ENCODE results near the gene ASB1. TPM values are rescaled to one million over a fixed set of nuclear protein-coding genes. Genes with fewer than 3 reads are reported as not detected.

Gene ASB1
- total RNA-seq, 2 experiments from 2014 or later: 14.3 to 19.6 TPM

- Mint-ChIP-seq H3K36me3 (ENCODE audit: low read depth) (peaks cover 93% of the 10 kb centered on the region), H3K27me3 (no peaks in the 10 kb centered on the region), H3K4me1 (ENCODE audit: low read depth) (no peaks in the 10 kb centered on the region), H3K9me3 (no peaks in the 10 kb centered on the region), H3K27ac (no peak overlapping the region), H3K4me3 (no peak overlapping the region)
- Histone ChIP-seq H3K27me3 (ENCODE audit: control insufficient read depth in 1 of 2, insufficient read depth in 2 of 2, low read length in 2 of 2) (no peaks in the 10 kb centered on the region), H3K9me3 (ENCODE audit: control insufficient read depth in 1 of 2, insufficient read depth in 1 of 2, low read length in 2 of 2) (no peaks in the 10 kb centered on the region), H3K4me1 (ENCODE audit: insufficient read depth, low read length) (no peaks in the 10 kb centered on the region), H3K27ac (ENCODE audit: low read depth in 1 of 2, low read length in 2 of 2) (no peak overlapping the region), H3K4me3 (ENCODE audit: low read length) (no peak overlapping the region), H3K36me3 (ENCODE audit: insufficient read depth, low read length) (peaks cover 80% of the 10 kb centered on the region)
- ATAC-seq (ENCODE audit: poor library complexity) (no peak), DNase-seq (no peak)
- intact Hi-C loops (cut with DNase I, micrococcal nuclease): no loop called here
- TF ChIP-seq CTCF (IDR thresholded peaks at IDR 0.05): no peak
- ChIA-PET CTCF (no interaction called here), POLR2A (no interaction called here)
Observed at GRCh38 chr2:238448031-238448955, 21.6 kb downstream of the ASB1 start.

- TF ChIP-seq CTCF (IDR thresholded peaks at IDR 0.05): no peak
- ChIA-PET POLR2A (no interaction called here), CTCF (no interaction called here)
- Histone ChIP-seq H3K4me1 (ENCODE audit: insufficient read depth, low read length) (no peaks in the 10 kb centered on the region), H3K36me3 (ENCODE audit: insufficient read depth, low read length) (peaks cover 70% of the 10 kb centered on the region), H3K4me3 (ENCODE audit: low read length) (no peak overlapping the region), H3K9me3 (ENCODE audit: control insufficient read depth in 1 of 2, insufficient read depth in 1 of 2, low read length in 2 of 2) (no peaks in the 10 kb centered on the region), H3K27me3 (ENCODE audit: control insufficient read depth in 1 of 2, insufficient read depth in 2 of 2, low read length in 2 of 2) (no peaks in the 10 kb centered on the region), H3K27ac (ENCODE audit: low read depth in 1 of 2, low read length in 2 of 2) (no peak overlapping the region)
- intact Hi-C loops (cut with DNase I, micrococcal nuclease): no loop called here
- DNase-seq (no peak), ATAC-seq (ENCODE audit: poor library complexity) (no peak)
- Mint-ChIP-seq H3K4me3 (no peak overlapping the region), H3K4me1 (ENCODE audit: low read depth) (no peaks in the 10 kb centered on the region), H3K9me3 (no peaks in the 10 kb centered on the region), H3K36me3 (ENCODE audit: low read depth) (peaks cover 84% of the 10 kb centered on the region), H3K27me3 (no peaks in the 10 kb centered on the region), H3K27ac (no peak overlapping the region)
Observed at GRCh38 chr2:238449241-238449640, 22.5 kb downstream of the ASB1 start.

- Mint-ChIP-seq H3K9me3 (no peaks in the 10 kb centered on the region), H3K27ac (no peak overlapping the region), H3K4me3 (no peak overlapping the region), H3K27me3 (no peaks in the 10 kb centered on the region), H3K36me3 (ENCODE audit: low read depth) (peaks cover 76% of the 10 kb centered on the region), H3K4me1 (ENCODE audit: low read depth) (no peaks in the 10 kb centered on the region)
- no peak overlapping the region for H3K27ac ChIP-seq (ENCODE audit: low read depth in 1 of 2, low read length in 2 of 2)
- no peak for TF ChIP-seq CTCF (IDR thresholded peaks at IDR 0.05)
- no peaks in the 10 kb centered on the region for H3K27me3 ChIP-seq (ENCODE audit: control insufficient read depth in 1 of 2, insufficient read depth in 2 of 2, low read length in 2 of 2)
- no peak overlapping the region for H3K4me3 ChIP-seq (ENCODE audit: low read length)
- ChIA-PET POLR2A (no interaction called here), CTCF (no interaction called here)
- no peak for DNase-seq
- no peak for ATAC-seq (ENCODE audit: poor library complexity)
- H3K36me3 ChIP-seq (ENCODE audit: insufficient read depth, low read length): peaks cover 63% of the 10 kb centered on the region
- intact Hi-C loops (cut with DNase I, micrococcal nuclease): no loop called here
- H3K9me3 ChIP-seq (ENCODE audit: control insufficient read depth in 1 of 2, insufficient read depth in 1 of 2, low read length in 2 of 2): peaks cover 0 to 5% of the 10 kb centered on the region in 2 experiments
- H3K4me1 ChIP-seq (ENCODE audit: insufficient read depth, low read length): no peaks in the 10 kb centered on the region
Observed at GRCh38 chr2:238449909-238450417, 23.2 kb downstream of the ASB1 start.

All from CD4-positive, alpha-beta T cell (primary cell).